Tibial nerve (tissue), 4 donors: Measurements from ENCODE around the gene PHF11. TPM values are rescaled to one million over a fixed set of nuclear protein-coding genes. Genes with fewer than 3 reads are reported as not detected.
A peak's percentile ranks its signal among the peaks of the same experiment; 100 is the strongest.
"Not testable (repeated sequence)": the region's sequence is repeated elsewhere in the genome, so short reads cannot be mapped to it uniquely, and the experiment has no call there.

Experiments used
- DNase-seq, 2 donors: peaks; one replicate each; pipeline ENCODE4 v3.0.0-alpha.2; 2019; ENCODE audit warnings: low spot score in 2 of 2
- H3K27ac ChIP-seq, 4 donors: fragments of 200-600 bp; sonication (generic) in 3 of 4; one replicate each; pipeline ENCODE4 v1.5.1; 2017 to 2019; ENCODE audit warnings: mild to moderate bottlenecking in 1 of 4
- H3K27me3 ChIP-seq, 2 donors: fragments of 200-600 bp; sonication (generic) in 1 of 2; one replicate each; pipeline versions ENCODE4 v1.5.1 to v1.6.0; 2017 to 2019
- H3K36me3 ChIP-seq, 3 donors: fragments of 200-600 bp; sonication (generic); one replicate each; pipeline ENCODE4 v1.5.1; 2018 to 2019
- H3K4me1 ChIP-seq, 4 donors: fragments of 200-600 bp; sonication (generic) in 3 of 4; one replicate each; pipeline ENCODE4 v1.5.1; 2017 to 2019
- H3K4me3 ChIP-seq, 4 donors: fragments of 200-600 bp; sonication (generic) in 3 of 4; one replicate each; pipeline ENCODE4 v1.5.1; 2017 to 2019; ENCODE audit warnings: mild to moderate bottlenecking in 1 of 4, moderate library complexity in 1 of 4
- H3K9me3 ChIP-seq, 4 donors: fragments of 200-600 bp; sonication (generic) in 3 of 4; one replicate each; pipeline ENCODE4 v1.5.1; 2017 to 2019
- CTCF ChIP-seq, 5 experiments: fragments of 200-600 bp in 3 of 5; fragments of 450-650 bp in 2 of 5; sonication (generic) in 3 of 5; IDR thresholded peaks; one replicate each; pipeline ENCODE4 v1.5.1; 2016 to 2019; ENCODE audit warnings: antibody characterized with exemption in 5 of 5, mild to moderate bottlenecking in 3 of 5, moderate library complexity in 2 of 5
- EP300 ChIP-seq, 2 donors: sonication (generic); formaldehyde crosslinking; IDR thresholded peaks; one replicate each; pipeline ENCODE4 v1.6.1; 2017; ENCODE audit warnings: antibody characterized with exemption in 2 of 2, mild to moderate bottlenecking in 1 of 2
- POLR2A ChIP-seq, 2 donors: fragments of 450-650 bp; IDR thresholded peaks; one replicate each; pipeline ENCODE4 v1.6.1; 2017; ENCODE audit warnings: antibody characterized with exemption in 2 of 2, mild to moderate bottlenecking in 2 of 2, moderate library complexity in 2 of 2
- WGBS, 2 donors: methylation state at CpG; one replicate each; pipeline ENCODE4 v1.1.5; 2018; 5-methylcytosine and 5-hydroxymethylcytosine counted together
- total RNA-seq, 4 donors: library from RNA; depleted of rRNA; stranded (reverse); fragments of >200 nt; gene quantifications; one replicate each; pipeline ENCODE4 v1.1.0, GENCODE V29; 2016

PHF11 gene
- total RNA-seq, 4 donors from 2014 or later = 25.3 to 51.4 (median 37.6) TPM

- no peak overlapping the region for H3K27ac ChIP-seq
- DNase-seq = no peak
- 92 to 94% methylated on average over 7 of the region's 7 CpGs for WGBS, 2 donors
- H3K4me1 ChIP-seq = no peaks in the 10 kb centered on the region
- no peak for TF ChIP-seq EP300 (IDR thresholded peaks at IDR 0.05)
- no peak for TF ChIP-seq CTCF (IDR thresholded peaks at IDR 0.05)
- no peak for TF ChIP-seq POLR2A (IDR thresholded peaks at IDR 0.05)
- no peak overlapping the region for H3K4me3 ChIP-seq
- H3K9me3 ChIP-seq = no peaks in the 10 kb centered on the region
- H3K27me3 ChIP-seq = no peaks in the 10 kb centered on the region
- H3K36me3 ChIP-seq = peaks cover 0 to 94% (median 11%) of the 10 kb centered on the region in 3 donors
These were observed 19.2 kb upstream of the PHF11 start for GRCh38 chr13:49476529-49476928.

GRCh38 chr13:49481788-49482187, 14.0 kb upstream of the PHF11 start:
- 76 to 85% methylated on average over 5 of the region's 5 CpGs for WGBS, 2 donors
- Histone ChIP-seq H3K27me3 (no peaks in the 10 kb centered on the region), H3K4me1 (no peaks in the 10 kb centered on the region), H3K36me3 (peaks cover 0 to 85% (median 0%) of the 10 kb centered on the region in 3 donors), H3K4me3 (no peak overlapping the region), H3K27ac (no peak overlapping the region), H3K9me3 (no peaks in the 10 kb centered on the region)
- no peak for DNase-seq
- TF ChIP-seq POLR2A (IDR thresholded peaks at IDR 0.05) (no peak), CTCF (IDR thresholded peaks at IDR 0.05) (no peak), EP300 (IDR thresholded peaks at IDR 0.05) (no peak)

GRCh38 chr13:49488563-49488962, 7.2 kb upstream of the PHF11 start:
- Histone ChIP-seq H3K27me3 (no peaks in the 10 kb centered on the region), H3K36me3 (peaks cover 0 to 72% (median 0%) of the 10 kb centered on the region in 3 donors), H3K4me3 (no peak overlapping the region), H3K4me1 (no peaks in the 10 kb centered on the region), H3K9me3 (no peaks in the 10 kb centered on the region), H3K27ac (no peak overlapping the region)
- WGBS, 2 donors = 86 to 90% methylated on average over 2 of the region's 2 CpGs
- no peak for DNase-seq
- TF ChIP-seq EP300 (IDR thresholded peaks at IDR 0.05) (no peak), CTCF (IDR thresholded peaks at IDR 0.05) (no peak)

- H3K4me1 ChIP-seq = peaks cover 0 to 20% (median 0%) of the 10 kb centered on the region in 4 donors
- WGBS, 2 donors = 76 to 84% methylated on average over 2 of the region's 2 CpGs
- H3K36me3 ChIP-seq = peaks cover 0 to 12% (median 0%) of the 10 kb centered on the region in 3 donors
- H3K4me3 ChIP-seq = peak overlapping the region; percentile 70 to 95 (median 78)
- no peak for DNase-seq
- peak overlapping the region; percentile 73 to 99 (median 96) for H3K27ac ChIP-seq
- TF ChIP-seq EP300 (IDR thresholded peaks at IDR 0.05) (no peak), CTCF (IDR thresholded peaks at IDR 0.05) (no peak), POLR2A (IDR thresholded peaks at IDR 0.05) (no peak)
- no peaks in the 10 kb centered on the region for H3K9me3 ChIP-seq
- no peaks in the 10 kb centered on the region for H3K27me3 ChIP-seq
These were observed 1.1 kb upstream of the PHF11 start for GRCh38 chr13:49494645-49495044.

GRCh38 chr13:49496837-49497236, 1.1 kb downstream of the PHF11 start:
- H3K27me3 ChIP-seq, H3K4me3 ChIP-seq, DNase-seq, H3K9me3 ChIP-seq, H3K36me3 ChIP-seq: not testable (repeated sequence)
- H3K4me1 ChIP-seq = peaks cover 0 to 21% (median 0%) of the 10 kb centered on the region in 4 donors
- 79 to 80% methylated on average over 11 of the region's 11 CpGs for WGBS, 2 donors
- peak overlapping the region in 3 of 4 donors; percentile 95 to 99 (median 96) for H3K27ac ChIP-seq

DNA sequence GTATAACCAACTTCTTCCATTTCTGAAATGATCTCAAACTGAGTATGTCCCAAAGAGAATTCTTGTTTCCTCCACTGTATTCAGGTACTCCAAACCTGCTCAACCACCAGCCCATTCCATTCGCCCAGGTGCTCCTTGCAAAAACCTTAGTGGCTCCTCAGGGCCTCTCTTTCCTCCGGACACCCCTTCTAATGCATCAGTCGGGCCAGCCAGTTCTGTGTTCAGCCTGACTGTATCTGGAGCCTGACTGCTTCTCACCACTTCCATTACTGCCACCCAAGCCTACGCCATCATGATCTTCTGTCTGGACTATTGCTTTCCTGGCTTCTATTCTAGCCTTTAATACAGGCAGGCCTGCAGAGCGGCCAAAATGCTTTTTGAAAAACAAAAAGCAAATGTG, 1.5 kb downstream of the PHF11 start:
- Histone ChIP-seq H3K27me3 (no peaks in the 10 kb centered on the region), H3K27ac (peak overlapping the region in 3 of 4 donors; percentile 44 to 99 (median 95)), H3K4me3 (no peak overlapping the region), H3K36me3 (no peaks in the 10 kb centered on the region), H3K4me1 (peaks cover 0 to 21% (median 0%) of the 10 kb centered on the region in 4 donors), H3K9me3 (no peaks in the 10 kb centered on the region)
- no peak for TF ChIP-seq POLR2A (IDR thresholded peaks at IDR 0.05)
- no peak for TF ChIP-seq EP300 (IDR thresholded peaks at IDR 0.05)
- no peak for TF ChIP-seq CTCF (IDR thresholded peaks at IDR 0.05)
- WGBS, 2 donors = 79 to 85% methylated on average over 5 of the region's 5 CpGs
- no peak for DNase-seq
